Stimulated activated naive B cell treated with anti-CD40 and anti-IgM and Interleukin-4, amounts not matched to agents 10 μg/mL and 1 μg/mL and 100 μg/mL, for 72 hours (primary cell): Measurements from ENCODE around the gene GFM2.
A peak's percentile ranks its signal among the peaks of the same experiment; 100 is the strongest.
"Not testable (repeated sequence)": the region's sequence is repeated elsewhere in the genome, so short reads cannot be mapped to it uniquely, and the experiment has no call there.

Experiments used
- ATAC-seq, 2 donors: fragments of 150-1000 bp; cut with Tn5 transposase; replicated peaks; 2 replicates each; pipeline ENCODE4 v1.10.0; 2021; ENCODE audit warnings: moderate library complexity in 1 of 2
- DNase-seq: peaks from one replicate; pipeline ENCODE4 v3.0.0; 2021
- H3K27ac Mint-ChIP-seq: one replicate; pipeline ENCODE4 v1.8.0; 2022; ENCODE audit warnings: mild to moderate bottlenecking, mixed read lengths
- H3K27me3 Mint-ChIP-seq, 2 donors: one replicate each; pipeline ENCODE4 v1.8.0; 2022; ENCODE audit warnings: mixed read lengths in 2 of 2
- H3K36me3 Mint-ChIP-seq, 2 donors: one replicate each; pipeline ENCODE4 v1.8.0; 2022; ENCODE audit warnings: mixed read lengths in 2 of 2, mild to moderate bottlenecking in 1 of 2
- H3K4me1 Mint-ChIP-seq, 2 donors: one replicate each; pipeline ENCODE4 v1.8.0; 2022; ENCODE audit warnings: mixed read lengths in 2 of 2, mild to moderate bottlenecking in 1 of 2
- H3K4me3 Mint-ChIP-seq, 2 donors: one replicate each; pipeline ENCODE4 v1.8.0; 2022; ENCODE audit warnings: mild to moderate bottlenecking in 2 of 2, mixed read lengths in 2 of 2, moderate library complexity in 1 of 2
- H3K9me3 Mint-ChIP-seq, 2 donors: one replicate each; pipeline ENCODE4 v1.8.0; 2022; ENCODE audit warnings: mixed read lengths in 2 of 2, mild to moderate bottlenecking in 1 of 2

GFM2 gene, protein sequence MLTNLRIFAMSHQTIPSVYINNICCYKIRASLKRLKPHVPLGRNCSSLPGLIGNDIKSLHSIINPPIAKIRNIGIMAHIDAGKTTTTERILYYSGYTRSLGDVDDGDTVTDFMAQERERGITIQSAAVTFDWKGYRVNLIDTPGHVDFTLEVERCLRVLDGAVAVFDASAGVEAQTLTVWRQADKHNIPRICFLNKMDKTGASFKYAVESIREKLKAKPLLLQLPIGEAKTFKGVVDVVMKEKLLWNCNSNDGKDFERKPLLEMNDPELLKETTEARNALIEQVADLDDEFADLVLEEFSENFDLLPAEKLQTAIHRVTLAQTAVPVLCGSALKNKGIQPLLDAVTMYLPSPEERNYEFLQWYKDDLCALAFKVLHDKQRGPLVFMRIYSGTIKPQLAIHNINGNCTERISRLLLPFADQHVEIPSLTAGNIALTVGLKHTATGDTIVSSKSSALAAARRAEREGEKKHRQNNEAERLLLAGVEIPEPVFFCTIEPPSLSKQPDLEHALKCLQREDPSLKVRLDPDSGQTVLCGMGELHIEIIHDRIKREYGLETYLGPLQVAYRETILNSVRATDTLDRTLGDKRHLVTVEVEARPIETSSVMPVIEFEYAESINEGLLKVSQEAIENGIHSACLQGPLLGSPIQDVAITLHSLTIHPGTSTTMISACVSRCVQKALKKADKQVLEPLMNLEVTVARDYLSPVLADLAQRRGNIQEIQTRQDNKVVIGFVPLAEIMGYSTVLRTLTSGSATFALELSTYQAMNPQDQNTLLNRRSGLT

DNA sequence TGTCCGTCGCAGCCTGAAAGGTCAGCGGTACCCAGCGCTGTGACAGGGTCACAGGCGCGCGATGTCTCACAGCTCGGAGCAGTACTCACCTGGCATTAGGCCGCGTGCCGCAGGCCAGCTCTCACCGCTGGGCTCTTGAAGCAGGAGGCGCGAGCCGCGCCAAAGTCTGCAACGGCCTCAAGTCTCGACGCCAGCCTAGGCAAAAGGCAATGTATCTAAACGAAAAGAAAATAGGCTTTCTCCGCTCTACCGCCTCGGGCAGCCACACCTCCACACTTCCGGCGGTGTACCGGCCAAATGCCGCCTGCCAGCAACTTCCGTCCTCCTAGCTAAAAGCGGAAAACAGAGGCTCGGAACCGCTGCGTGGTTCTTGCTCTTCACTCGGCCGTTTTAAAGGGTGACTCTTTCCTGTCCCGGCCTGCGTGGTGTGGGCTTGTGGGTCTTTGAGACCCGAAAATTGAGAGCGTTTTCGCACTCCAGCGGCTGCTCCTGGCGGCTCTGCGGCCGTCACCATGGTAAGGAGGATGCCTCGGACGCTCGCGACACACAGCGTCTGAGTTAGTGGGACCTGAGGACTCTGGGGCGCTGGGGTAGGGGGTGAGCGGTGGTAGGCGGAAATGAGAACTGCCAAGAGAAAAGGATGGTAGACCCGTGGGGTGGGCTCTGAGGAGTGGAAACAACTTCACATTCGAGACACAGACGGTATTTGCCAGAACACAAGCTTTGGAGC lies at the start of gene GFM2, which contains the start of gene NSA2:
Gene GFM2 (minus strand): TSS at position 269 of the 730 bp plus-strand sequence. CDS start 3,375 bp downstream, outside the sequence.
Gene NSA2 (plus strand): TSS at position 401 of the 730 bp plus-strand sequence. CDS start 112 bp downstream, at position 513.
- H3K27me3 Mint-ChIP-seq = no peaks in the 10 kb centered on the region
- DNase-seq (peak; percentile 89), ATAC-seq (peak; percentile 80 to 91)
- H3K9me3 Mint-ChIP-seq = no peaks in the 10 kb centered on the region
- peak within 1 kb of the TSS; percentile 99 to 100 for H3K4me3 Mint-ChIP-seq
- peaks cover 10 to 19% of the 10 kb centered on the region in 2 donors for H3K36me3 Mint-ChIP-seq
- H3K4me1 Mint-ChIP-seq = peaks cover 15 to 28% of the 10 kb centered on the region in 2 donors
- H3K27ac Mint-ChIP-seq = peak within 1 kb of the TSS; percentile 100

DNA sequence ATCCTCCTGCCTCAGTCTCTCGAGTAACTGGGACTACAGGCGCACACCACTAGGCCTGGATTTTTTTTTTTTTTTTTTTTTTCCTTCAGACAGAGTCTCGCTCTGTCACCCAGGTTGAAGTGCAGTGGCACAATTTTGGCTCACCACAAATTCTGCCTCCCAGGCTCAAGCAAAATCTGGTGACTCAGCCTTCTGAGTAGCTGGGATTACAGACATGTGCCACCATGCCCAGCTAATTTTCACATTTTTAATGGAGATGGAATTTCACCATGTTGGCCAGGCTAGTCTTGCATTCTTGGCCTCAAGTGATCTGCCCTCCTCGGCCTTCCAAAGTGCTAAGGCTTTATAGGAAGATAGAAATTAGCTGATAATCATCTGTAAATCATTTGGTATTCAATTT lies 44.0 kb upstream of the GFM2 start:
- no peak for ATAC-seq
- DNase-seq = no peak
- Mint-ChIP-seq H3K27me3 (no peaks in the 10 kb centered on the region), H3K36me3 (peaks cover 10 to 12% of the 10 kb centered on the region in 2 donors), H3K4me3 (no peak overlapping the region), H3K9me3 (no peaks in the 10 kb centered on the region), H3K4me1 (no peaks in the 10 kb centered on the region), H3K27ac (no peak overlapping the region)

DNA sequence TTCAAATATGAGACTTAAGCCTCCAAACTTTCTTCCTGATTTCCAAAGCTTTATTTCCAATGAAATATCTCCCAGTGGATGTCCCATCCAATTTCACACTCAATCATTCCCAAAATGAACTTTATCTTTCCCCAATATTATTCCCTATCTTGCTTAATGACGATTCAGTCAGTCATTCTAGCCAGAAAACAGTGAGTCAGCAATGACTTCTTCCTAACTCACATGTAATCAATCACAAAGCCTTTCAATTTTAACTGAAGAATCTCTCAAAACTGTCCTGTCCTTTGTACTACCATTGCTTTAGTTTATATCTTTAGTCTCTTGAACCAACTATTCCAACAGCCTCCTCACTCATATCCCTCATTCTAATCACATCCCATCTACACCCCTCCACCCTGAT lies 35.0 kb upstream of the GFM2 start:
- ATAC-seq = no peak
- peaks cover 4 to 11% of the 10 kb centered on the region in 2 donors for H3K36me3 Mint-ChIP-seq
- no peaks in the 10 kb centered on the region for H3K9me3 Mint-ChIP-seq
- no peak overlapping the region for H3K4me3 Mint-ChIP-seq
- no peak for DNase-seq
- H3K27ac Mint-ChIP-seq = no peak overlapping the region
- H3K4me1 Mint-ChIP-seq = no peaks in the 10 kb centered on the region
- no peaks in the 10 kb centered on the region for H3K27me3 Mint-ChIP-seq

DNA sequence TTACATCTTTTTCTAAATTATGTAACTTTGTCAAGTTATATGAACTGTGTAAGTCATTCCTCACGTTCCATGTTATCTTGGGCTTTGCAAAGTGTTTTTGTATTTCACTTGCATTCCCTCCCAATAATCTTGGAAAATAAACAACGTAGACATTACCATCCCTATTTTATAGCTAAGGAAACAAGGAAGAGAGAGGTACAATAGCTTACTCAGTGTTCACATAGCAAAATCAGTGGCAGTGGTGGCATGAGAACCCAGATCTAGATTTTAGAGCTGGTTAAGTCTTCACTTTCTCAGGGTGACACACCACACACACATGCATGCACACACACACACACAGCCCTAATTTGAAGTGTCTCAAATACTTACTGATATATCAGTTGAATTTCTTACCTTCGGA lies 34.3 kb upstream of the GFM2 start:
- Mint-ChIP-seq H3K36me3 (peaks cover 4 to 11% of the 10 kb centered on the region in 2 donors), H3K9me3 (no peaks in the 10 kb centered on the region), H3K27ac (no peak overlapping the region), H3K4me3 (no peak overlapping the region), H3K4me1 (no peaks in the 10 kb centered on the region), H3K27me3 (no peaks in the 10 kb centered on the region)
- ATAC-seq (no peak), DNase-seq (no peak)

DNA sequence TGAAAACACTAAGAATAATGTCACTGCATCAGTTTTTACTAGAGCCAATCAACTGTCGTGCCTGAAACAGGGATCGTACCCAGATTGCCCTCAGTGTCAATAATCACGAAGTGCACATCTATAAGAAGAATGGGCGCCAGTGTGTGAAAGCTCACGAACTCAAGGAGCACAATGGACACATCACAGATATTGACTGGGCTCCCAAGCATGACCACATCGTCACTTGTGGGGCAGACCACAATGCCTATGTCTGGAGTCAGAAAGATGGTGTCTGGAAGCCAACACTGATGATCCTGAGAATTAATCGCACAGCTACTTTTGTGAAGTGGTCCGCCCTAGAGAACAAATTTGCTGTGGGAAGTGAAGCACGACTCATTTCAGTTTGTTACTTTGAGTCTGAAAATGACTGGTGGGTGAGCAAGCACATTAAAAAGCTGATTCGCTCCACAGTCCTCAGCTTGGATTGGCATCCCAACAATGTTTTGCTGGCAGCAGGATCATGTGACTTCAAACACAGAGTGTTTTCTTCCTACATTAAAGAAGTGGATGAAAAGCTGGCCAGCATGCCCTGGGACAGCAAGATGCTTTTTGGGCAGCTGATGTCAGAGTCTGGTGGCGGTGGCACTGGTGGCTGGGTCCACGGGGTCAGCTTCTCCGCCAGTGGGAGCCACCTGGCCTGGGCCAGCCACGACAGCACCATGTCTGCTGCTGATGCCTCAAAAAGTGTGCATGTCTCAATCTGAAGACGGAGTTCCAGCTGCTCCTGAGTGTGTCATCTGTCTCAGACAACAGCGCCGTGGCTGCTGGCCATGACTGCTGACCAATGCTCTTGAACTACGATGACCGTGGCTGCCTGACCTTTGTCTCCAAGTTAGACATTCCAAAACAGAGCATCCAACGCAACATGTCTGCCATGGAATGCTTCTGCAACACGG lies 32.3 kb upstream of the GFM2 start:
- no peaks in the 10 kb centered on the region for H3K4me1 Mint-ChIP-seq
- no peak overlapping the region for H3K27ac Mint-ChIP-seq
- peaks cover 6 to 21% of the 10 kb centered on the region in 2 donors for H3K36me3 Mint-ChIP-seq
- DNase-seq = no peak
- H3K9me3 Mint-ChIP-seq = no peaks in the 10 kb centered on the region
- no peak overlapping the region for H3K4me3 Mint-ChIP-seq
- H3K27me3 Mint-ChIP-seq = no peaks in the 10 kb centered on the region
- ATAC-seq = no peak

DNA sequence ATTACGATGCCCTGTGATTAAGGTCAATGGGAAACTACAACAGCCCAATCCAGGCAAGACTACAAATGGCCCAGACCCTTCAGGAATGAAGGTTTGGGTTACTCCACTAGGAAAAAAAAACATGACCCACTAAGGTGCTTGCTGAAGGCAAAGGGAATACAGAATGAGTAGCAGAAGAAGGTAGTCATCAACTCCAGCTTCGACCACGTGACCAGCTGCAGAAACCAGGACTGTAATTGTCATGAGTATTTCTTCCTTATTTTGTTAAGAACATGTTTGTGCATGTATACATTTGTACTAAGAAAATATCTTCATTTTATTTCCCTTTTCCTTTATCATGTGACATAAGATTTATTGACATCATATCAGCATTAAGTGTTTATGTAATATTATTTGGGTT lies 24.8 kb upstream of the GFM2 start:
- not testable (repeated sequence) for H3K4me3 Mint-ChIP-seq, H3K27ac Mint-ChIP-seq, H3K27me3 Mint-ChIP-seq, H3K4me1 Mint-ChIP-seq, ATAC-seq, DNase-seq, H3K9me3 Mint-ChIP-seq
- H3K36me3 Mint-ChIP-seq = peaks cover 25 to 42% of the 10 kb centered on the region in 2 donors

DNA sequence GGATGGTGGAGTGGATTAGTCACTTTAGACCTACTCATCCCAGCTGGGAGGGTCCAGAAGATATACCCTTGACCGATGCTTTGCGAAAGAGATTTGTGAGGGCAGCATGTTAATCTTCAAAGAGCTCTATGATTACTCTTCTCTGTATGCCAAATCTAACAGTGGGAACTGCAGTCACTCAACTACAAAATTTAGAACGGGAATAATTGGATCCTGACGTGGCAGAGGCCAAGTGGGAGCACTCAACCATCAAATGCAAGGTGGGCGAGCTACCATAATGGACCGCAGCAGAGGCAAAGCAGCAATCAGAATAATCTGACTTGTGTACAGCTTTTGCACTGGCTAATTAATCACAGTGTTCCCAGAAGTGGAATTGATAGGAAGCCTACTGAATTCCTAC lies 20.5 kb upstream of the GFM2 start:
- no peak for ATAC-seq
- peaks cover 13 to 31% of the 10 kb centered on the region in 2 donors for H3K36me3 Mint-ChIP-seq
- H3K4me3 Mint-ChIP-seq = no peak overlapping the region
- DNase-seq = no peak
- H3K27ac Mint-ChIP-seq = no peak overlapping the region
- no peaks in the 10 kb centered on the region for H3K4me1 Mint-ChIP-seq
- H3K9me3 Mint-ChIP-seq = no peaks in the 10 kb centered on the region
- H3K27me3 Mint-ChIP-seq = no peaks in the 10 kb centered on the region

DNA sequence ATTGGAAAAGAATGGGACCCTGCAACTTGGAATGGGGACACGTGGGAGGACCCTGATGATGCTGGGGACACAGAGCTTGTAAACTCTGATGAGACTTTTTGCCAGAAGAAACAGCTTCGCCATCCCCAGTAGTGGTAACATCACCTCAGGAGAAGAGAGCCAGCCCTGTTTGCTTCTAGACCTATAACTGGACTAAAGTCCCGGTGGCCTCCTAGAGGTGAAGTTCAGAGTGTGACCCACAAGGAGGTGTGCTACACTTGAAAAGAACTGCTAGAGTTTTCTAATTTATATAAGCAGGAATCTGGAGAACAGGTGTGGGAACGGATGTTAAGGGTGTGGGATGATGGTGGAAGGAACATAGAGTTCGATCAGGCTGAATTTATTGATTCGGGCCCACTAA lies 19.9 kb upstream of the GFM2 start:
- no peak overlapping the region for H3K4me3 Mint-ChIP-seq
- H3K4me1 Mint-ChIP-seq = no peaks in the 10 kb centered on the region
- H3K36me3 Mint-ChIP-seq = peaks cover 11 to 31% of the 10 kb centered on the region in 2 donors
- DNase-seq (no peak), ATAC-seq (no peak)
- no peaks in the 10 kb centered on the region for H3K9me3 Mint-ChIP-seq
- no peak overlapping the region for H3K27ac Mint-ChIP-seq
- H3K27me3 Mint-ChIP-seq = no peaks in the 10 kb centered on the region

DNA sequence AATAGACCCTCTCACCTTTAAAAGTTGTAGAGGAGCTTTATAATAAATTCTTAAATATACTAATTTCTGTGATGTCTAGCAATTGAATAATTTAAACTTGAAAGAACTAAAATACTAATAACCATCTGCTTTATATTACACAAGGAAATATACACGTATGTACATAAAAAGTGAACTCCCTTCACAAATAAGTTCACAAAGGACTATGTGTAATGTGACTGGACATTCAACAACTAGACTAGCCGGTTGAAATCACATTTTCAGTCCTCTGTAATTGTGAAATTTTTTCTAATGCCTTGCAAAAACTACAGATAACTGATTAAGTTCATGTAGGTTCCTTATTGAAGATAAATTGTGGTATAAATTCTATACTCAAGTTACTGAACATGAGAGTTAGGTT lies 11.7 kb upstream of the GFM2 start:
- DNase-seq (no peak), ATAC-seq (no peak)
- H3K27me3 Mint-ChIP-seq = no peaks in the 10 kb centered on the region
- no peak overlapping the region for H3K4me3 Mint-ChIP-seq
- no peaks in the 10 kb centered on the region for H3K9me3 Mint-ChIP-seq
- H3K4me1 Mint-ChIP-seq = no peaks in the 10 kb centered on the region
- no peak overlapping the region for H3K27ac Mint-ChIP-seq
- H3K36me3 Mint-ChIP-seq = peaks cover 10% of the 10 kb centered on the region in 2 donors

DNA sequence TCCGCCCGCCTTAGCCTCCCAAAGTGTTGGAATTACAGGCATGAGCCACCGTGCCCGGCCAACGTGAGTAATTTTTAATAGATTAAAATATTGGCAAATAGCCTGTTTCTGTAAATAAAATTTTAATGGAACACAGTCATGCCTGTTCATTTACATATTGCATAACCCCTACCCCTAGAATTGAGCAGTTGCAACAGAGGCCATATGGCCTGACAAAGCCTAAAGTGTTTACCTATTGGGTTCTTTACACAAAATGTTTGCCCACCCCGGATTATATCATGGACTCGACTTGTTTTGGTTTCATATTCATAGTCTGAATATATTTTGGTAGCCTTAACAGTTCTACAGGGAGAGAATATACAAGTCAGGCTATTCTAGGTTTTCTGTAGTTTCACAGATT lies 5.4 kb upstream of the GFM2 start:
- no peak for DNase-seq
- H3K36me3 Mint-ChIP-seq = peaks cover 11 to 31% of the 10 kb centered on the region in 2 donors
- no peaks in the 10 kb centered on the region for H3K27me3 Mint-ChIP-seq
- H3K4me1 Mint-ChIP-seq = peaks cover 4 to 7% of the 10 kb centered on the region in 2 donors
- no peak overlapping the region for H3K27ac Mint-ChIP-seq
- no peaks in the 10 kb centered on the region for H3K9me3 Mint-ChIP-seq
- no peak overlapping the region for H3K4me3 Mint-ChIP-seq
- ATAC-seq = no peak

DNA sequence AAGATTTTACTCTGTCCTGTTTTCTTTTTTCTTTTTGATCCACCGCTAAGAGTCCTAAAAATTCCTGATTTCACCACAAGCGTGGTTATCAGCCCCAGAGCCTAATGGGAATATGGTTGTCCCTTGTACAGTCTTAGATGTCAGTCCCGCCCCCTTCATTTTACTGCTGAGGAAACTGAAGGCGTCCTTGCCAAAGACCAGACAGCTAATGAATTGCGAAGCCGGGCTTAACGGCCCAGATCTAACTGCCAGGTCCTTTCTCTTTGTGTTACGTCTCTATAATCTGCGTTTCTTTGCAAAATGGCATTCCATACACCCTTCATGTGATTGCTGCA lies 629 bp upstream of the GFM2 start:
- ATAC-seq = peak; percentile 35 to 43

DNA sequence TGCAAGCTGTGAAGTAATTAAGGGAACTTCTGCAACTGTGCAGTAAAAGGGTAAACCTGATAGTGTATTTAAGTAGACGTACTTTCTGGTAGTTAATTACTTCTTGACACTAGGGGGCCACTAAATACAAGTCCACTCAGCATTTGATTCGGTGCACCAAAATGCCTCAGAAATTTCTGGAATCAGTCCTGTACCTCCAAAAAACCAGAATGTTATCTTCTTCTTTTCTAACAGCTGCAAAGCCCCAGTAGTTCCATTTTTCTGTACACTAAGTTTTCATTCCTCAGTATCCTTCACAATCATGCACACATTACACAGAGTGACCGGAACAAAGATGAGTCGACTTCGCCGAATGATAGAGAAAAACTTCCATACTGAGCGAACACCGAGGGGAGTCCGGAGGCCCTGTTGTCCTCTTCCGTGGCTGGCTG lies 484 bp downstream of the GFM2 start:
- peak overlapping the region; percentile 99 to 100 for H3K4me3 Mint-ChIP-seq
- ATAC-seq = peak; percentile 62 to 66
- no peaks in the 10 kb centered on the region for H3K9me3 Mint-ChIP-seq
- H3K27ac Mint-ChIP-seq = peak overlapping the region; percentile 100
- H3K4me1 Mint-ChIP-seq = peaks cover 19 to 34% of the 10 kb centered on the region in 2 donors
- H3K36me3 Mint-ChIP-seq = peaks cover 10 to 19% of the 10 kb centered on the region in 2 donors
- no peaks in the 10 kb centered on the region for H3K27me3 Mint-ChIP-seq
- DNase-seq = peak; percentile 1

More for the DNA sequence above, 629 bp upstream of the GFM2 start:
- H3K9me3 Mint-ChIP-seq = no peaks in the 10 kb centered on the region
- peak overlapping the region; percentile 100 for H3K27ac Mint-ChIP-seq
- H3K4me1 Mint-ChIP-seq = peaks cover 12 to 23% of the 10 kb centered on the region in 2 donors
- H3K27me3 Mint-ChIP-seq = no peaks in the 10 kb centered on the region
- peaks cover 9 to 22% of the 10 kb centered on the region in 2 donors for H3K36me3 Mint-ChIP-seq
- DNase-seq = no peak
- H3K4me3 Mint-ChIP-seq = peak overlapping the region; percentile 99 to 100

DNA sequence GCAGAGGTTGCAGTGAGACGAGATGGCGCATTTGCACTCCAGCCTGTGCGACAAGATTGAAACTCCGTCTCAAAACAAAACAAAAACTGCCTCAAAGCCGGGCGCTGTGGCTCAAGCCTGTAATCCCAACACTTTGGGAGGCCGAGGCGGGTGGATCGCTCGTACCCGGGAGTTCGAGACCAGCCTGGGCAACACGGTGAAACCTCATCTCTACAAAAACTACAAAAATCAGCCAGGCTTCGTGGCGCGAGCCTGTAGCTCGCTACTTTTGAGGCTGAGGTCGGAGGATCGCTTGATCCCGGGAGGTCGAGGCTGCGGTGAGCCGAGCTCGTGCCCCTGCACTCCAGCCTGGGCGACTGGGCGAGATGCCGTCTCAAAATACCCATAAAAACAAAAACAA lies 988 bp downstream of the GFM2 start:
- peak overlapping the region; percentile 99 to 100 for H3K4me3 Mint-ChIP-seq
- H3K27ac Mint-ChIP-seq = peak overlapping the region; percentile 100
- H3K27me3 Mint-ChIP-seq = no peaks in the 10 kb centered on the region
- no peaks in the 10 kb centered on the region for H3K9me3 Mint-ChIP-seq
- ATAC-seq (no peak), DNase-seq (no peak)
- H3K36me3 Mint-ChIP-seq = peaks cover 10 to 19% of the 10 kb centered on the region in 2 donors
- H3K4me1 Mint-ChIP-seq = peaks cover 21 to 38% of the 10 kb centered on the region in 2 donors
